ENCODE data around the gene NEK11.
"Not testable (repeated sequence)": the region's sequence is repeated elsewhere in the genome, so short reads cannot be mapped to it uniquely, and the experiment has no call there.

DNA sequence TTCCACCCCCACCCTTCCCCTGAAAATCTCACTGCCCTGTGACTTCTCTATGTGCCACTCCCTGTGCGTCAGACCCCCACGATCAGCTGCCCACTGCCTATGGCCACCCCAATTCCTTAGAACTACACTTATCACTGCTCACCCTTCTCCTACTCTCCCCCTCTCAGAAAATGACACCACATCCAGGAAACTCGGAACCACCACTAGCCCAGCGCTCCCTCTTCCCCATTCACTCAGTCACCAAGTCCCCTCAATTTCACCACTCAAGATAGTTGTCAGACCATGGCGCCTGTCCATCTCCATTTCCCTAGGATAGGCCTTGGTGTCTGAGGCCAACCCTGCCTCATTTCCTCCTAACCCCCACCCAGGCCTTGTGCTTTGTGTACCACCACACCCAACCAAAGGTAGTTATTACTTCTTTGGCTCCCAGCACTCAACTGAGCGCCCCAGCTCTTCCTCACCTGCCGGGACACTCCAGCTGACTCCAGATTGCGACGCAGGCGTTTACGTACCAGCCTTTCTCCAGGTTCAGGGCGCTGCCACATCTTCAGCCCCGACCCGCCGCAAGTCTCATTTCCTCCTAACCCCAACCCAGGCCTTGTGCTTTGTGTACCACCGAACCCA, 354.3 kb downstream of the NEK11 start:
- not testable (repeated sequence) for TF ChIP-seq EP300 (IDR thresholded peaks at IDR 0.05; ENCODE audit: borderline replicate concordance in 1 of 2, low read depth in 1 of 2, low read length in 1 of 2); ELF1 (IDR thresholded peaks at IDR 0.05); SIN3A (IDR thresholded peaks at IDR 0.05; ENCODE audit: borderline replicate concordance, low read depth, low read length); RAD21 (IDR thresholded peaks at IDR 0.05; ENCODE audit: low read length); JUND (IDR thresholded peaks at IDR 0.05); POLR2AphosphoS5 (IDR thresholded peaks at IDR 0.05; ENCODE audit: low read depth, low read length); TAF1 (IDR thresholded peaks at IDR 0.05; ENCODE audit: borderline replicate concordance, low read depth, low read length); CHD2 (IDR thresholded peaks at IDR 0.05; ENCODE audit: low read length, partially characterized antibody)
- TF ChIP-seq, protein P1, sequence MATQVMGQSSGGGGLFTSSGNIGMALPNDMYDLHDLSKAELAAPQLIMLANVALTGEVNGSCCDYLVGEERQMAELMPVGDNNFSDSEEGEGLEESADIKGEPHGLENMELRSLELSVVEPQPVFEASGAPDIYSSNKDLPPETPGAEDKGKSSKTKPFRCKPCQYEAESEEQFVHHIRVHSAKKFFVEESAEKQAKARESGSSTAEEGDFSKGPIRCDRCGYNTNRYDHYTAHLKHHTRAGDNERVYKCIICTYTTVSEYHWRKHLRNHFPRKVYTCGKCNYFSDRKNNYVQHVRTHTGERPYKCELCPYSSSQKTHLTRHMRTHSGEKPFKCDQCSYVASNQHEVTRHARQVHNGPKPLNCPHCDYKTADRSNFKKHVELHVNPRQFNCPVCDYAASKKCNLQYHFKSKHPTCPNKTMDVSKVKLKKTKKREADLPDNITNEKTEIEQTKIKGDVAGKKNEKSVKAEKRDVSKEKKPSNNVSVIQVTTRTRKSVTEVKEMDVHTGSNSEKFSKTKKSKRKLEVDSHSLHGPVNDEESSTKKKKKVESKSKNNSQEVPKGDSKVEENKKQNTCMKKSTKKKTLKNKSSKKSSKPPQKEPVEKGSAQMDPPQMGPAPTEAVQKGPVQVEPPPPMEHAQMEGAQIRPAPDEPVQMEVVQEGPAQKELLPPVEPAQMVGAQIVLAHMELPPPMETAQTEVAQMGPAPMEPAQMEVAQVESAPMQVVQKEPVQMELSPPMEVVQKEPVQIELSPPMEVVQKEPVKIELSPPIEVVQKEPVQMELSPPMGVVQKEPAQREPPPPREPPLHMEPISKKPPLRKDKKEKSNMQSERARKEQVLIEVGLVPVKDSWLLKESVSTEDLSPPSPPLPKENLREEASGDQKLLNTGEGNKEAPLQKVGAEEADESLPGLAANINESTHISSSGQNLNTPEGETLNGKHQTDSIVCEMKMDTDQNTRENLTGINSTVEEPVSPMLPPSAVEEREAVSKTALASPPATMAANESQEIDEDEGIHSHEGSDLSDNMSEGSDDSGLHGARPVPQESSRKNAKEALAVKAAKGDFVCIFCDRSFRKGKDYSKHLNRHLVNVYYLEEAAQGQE (IDR thresholded peaks at IDR 0.05; ENCODE audit: low read depth, low read length), result not testable (repeated sequence)
- TF ChIP-seq, protein P2, sequence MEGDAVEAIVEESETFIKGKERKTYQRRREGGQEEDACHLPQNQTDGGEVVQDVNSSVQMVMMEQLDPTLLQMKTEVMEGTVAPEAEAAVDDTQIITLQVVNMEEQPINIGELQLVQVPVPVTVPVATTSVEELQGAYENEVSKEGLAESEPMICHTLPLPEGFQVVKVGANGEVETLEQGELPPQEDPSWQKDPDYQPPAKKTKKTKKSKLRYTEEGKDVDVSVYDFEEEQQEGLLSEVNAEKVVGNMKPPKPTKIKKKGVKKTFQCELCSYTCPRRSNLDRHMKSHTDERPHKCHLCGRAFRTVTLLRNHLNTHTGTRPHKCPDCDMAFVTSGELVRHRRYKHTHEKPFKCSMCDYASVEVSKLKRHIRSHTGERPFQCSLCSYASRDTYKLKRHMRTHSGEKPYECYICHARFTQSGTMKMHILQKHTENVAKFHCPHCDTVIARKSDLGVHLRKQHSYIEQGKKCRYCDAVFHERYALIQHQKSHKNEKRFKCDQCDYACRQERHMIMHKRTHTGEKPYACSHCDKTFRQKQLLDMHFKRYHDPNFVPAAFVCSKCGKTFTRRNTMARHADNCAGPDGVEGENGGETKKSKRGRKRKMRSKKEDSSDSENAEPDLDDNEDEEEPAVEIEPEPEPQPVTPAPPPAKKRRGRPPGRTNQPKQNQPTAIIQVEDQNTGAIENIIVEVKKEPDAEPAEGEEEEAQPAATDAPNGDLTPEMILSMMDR (IDR thresholded peaks at IDR 0.05), result not testable (repeated sequence)
- TF ChIP-seq, protein P3, sequence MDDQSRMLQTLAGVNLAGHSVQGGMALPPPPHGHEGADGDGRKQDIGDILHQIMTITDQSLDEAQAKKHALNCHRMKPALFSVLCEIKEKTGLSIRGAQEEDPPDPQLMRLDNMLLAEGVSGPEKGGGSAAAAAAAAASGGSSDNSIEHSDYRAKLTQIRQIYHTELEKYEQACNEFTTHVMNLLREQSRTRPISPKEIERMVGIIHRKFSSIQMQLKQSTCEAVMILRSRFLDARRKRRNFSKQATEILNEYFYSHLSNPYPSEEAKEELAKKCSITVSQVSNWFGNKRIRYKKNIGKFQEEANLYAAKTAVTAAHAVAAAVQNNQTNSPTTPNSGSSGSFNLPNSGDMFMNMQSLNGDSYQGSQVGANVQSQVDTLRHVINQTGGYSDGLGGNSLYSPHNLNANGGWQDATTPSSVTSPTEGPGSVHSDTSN (IDR thresholded peaks at IDR 0.05), result not testable (repeated sequence)

Data from SK-N-SH (cell line).